ENCODE data around the gene KCNG1. TPM values are rescaled to one million over a fixed set of nuclear protein-coding genes. Genes with fewer than 3 reads are reported as not detected.

The KCNG1 gene
- total and polyA plus RNA-seq, 2 of the 13 experiments (the other 11 are each of a cell fraction or from before 2014, with no cell fraction given): not detected

DNA sequence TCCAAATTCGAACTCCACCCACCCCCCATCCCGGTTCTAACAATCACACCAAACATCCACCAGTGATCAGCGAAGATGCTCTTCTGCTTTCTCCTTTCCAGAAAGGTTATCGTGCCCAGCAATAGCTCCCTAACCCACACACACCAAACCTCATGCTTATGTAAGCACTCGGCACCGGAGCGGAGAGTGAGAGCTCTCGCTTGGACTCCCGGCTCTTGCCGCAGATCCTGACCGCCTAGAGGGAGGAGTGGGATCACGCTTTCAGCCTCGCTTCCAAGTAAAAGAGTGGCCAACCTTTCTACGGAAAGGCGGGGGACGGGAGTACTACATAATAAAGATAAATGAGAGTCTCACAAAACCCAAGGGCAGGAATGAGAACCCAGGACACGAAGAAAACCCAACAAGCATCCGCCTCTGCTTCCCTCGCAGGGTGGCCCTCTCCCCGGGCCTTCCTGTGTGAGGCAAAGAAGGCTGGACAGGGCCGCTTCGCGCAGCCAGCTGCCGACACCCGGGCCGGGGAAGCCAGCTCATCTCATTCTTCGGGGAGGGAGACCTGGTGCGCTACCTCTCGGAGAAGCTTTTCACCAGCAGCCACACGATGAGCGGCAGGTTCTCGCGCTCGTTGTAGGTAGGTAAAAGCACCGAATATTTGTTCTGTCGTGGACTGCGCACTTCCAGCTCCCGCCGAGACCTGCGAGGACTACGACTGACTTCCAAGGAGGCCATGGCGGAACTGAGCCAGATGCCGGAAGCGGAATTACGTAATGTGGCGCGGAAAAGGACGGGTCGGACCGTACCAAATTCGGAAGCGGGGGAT is 64.9 kb downstream of the KCNG1 start, which contains the start of gene DPM1 (continued):
- TF ChIP-seq, protein P1, sequence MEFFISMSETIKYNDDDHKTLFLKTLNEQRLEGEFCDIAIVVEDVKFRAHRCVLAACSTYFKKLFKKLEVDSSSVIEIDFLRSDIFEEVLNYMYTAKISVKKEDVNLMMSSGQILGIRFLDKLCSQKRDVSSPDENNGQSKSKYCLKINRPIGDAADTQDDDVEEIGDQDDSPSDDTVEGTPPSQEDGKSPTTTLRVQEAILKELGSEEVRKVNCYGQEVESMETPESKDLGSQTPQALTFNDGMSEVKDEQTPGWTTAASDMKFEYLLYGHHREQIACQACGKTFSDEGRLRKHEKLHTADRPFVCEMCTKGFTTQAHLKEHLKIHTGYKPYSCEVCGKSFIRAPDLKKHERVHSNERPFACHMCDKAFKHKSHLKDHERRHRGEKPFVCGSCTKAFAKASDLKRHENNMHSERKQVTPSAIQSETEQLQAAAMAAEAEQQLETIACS (CRISPR knock-in tag; IDR thresholded peaks at IDR 0.05): no peak
- no peak for TF ChIP-seq SRF (IDR thresholded peaks at IDR 0.05; ENCODE audit: low read depth, low read length)
- TF ChIP-seq CAMTA2 (CRISPR knock-in tag; IDR thresholded peaks at IDR 0.05; ENCODE audit: borderline replicate concordance): no peak; the same call in 1 of the 2 replicates
- TF ChIP-seq, protein P2, sequence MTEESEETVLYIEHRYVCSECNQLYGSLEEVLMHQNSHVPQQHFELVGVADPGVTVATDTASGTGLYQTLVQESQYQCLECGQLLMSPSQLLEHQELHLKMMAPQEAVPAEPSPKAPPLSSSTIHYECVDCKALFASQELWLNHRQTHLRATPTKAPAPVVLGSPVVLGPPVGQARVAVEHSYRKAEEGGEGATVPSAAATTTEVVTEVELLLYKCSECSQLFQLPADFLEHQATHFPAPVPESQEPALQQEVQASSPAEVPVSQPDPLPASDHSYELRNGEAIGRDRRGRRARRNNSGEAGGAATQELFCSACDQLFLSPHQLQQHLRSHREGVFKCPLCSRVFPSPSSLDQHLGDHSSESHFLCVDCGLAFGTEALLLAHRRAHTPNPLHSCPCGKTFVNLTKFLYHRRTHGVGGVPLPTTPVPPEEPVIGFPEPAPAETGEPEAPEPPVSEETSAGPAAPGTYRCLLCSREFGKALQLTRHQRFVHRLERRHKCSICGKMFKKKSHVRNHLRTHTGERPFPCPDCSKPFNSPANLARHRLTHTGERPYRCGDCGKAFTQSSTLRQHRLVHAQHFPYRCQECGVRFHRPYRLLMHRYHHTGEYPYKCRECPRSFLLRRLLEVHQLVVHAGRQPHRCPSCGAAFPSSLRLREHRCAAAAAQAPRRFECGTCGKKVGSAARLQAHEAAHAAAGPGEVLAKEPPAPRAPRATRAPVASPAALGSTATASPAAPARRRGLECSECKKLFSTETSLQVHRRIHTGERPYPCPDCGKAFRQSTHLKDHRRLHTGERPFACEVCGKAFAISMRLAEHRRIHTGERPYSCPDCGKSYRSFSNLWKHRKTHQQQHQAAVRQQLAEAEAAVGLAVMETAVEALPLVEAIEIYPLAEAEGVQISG (CRISPR knock-in tag; IDR thresholded peaks at IDR 0.05): peak; percentile 94
- TF ChIP-seq AHR (CRISPR knock-in tag; IDR thresholded peaks at IDR 0.05): peak; percentile 83; the same call in 1 of the 2 replicates
- TF ChIP-seq, protein P3, sequence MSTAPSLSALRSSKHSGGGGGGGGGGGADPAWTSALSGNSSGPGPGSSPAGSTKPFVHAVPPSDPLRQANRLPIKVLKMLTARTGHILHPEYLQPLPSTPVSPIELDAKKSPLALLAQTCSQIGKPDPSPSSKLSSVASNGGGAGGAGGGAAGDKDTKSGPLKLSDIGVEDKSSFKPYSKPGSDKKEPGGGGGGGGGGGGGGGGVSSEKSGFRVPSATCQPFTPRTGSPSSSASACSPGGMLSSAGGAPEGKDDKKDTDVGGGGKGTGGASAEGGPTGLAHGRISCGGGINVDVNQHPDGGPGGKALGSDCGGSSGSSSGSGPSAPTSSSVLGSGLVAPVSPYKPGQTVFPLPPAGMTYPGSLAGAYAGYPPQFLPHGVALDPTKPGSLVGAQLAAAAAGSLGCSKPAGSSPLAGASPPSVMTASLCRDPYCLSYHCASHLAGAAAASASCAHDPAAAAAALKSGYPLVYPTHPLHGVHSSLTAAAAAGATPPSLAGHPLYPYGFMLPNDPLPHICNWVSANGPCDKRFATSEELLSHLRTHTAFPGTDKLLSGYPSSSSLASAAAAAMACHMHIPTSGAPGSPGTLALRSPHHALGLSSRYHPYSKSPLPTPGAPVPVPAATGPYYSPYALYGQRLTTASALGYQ (CRISPR knock-in tag; IDR thresholded peaks at IDR 0.05): no peak
- TF ChIP-seq, protein P4, sequence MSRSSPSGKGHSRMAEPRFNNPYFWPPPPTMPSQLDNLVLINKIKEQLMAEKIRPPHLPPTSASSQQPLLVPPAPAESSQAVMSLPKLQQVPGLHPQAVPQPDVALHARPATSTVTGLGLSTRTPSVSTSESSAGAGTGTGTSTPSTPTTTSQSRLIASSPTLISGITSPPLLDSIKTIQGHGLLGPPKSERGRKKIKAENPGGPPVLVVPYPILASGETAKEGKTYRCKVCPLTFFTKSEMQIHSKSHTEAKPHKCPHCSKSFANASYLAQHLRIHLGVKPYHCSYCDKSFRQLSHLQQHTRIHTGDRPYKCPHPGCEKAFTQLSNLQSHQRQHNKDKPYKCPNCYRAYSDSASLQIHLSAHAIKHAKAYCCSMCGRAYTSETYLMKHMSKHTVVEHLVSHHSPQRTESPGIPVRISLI (CRISPR knock-in tag; IDR thresholded peaks at IDR 0.05; ENCODE audit: borderline replicate concordance): no peak
- TF ChIP-seq PAWR (CRISPR knock-in tag; IDR thresholded peaks at IDR 0.05; ENCODE audit: borderline replicate concordance): no peak; the same call in 1 of the 2 replicates
- no peak for TF ChIP-seq ZNF672 (CRISPR knock-in tag; IDR thresholded peaks at IDR 0.05)
- TF ChIP-seq KDM6A (CRISPR knock-in tag; IDR thresholded peaks at IDR 0.05; ENCODE audit: low read depth): no peak
- TF ChIP-seq TOE1 (CRISPR knock-in tag; IDR thresholded peaks at IDR 0.05): 0 out of 2 replicates have a peak, but pooled peaks have one; percentile 22
- no peak for TF ChIP-seq RCOR2 (CRISPR knock-in tag; IDR thresholded peaks at IDR 0.05)
- TF ChIP-seq, protein P5, sequence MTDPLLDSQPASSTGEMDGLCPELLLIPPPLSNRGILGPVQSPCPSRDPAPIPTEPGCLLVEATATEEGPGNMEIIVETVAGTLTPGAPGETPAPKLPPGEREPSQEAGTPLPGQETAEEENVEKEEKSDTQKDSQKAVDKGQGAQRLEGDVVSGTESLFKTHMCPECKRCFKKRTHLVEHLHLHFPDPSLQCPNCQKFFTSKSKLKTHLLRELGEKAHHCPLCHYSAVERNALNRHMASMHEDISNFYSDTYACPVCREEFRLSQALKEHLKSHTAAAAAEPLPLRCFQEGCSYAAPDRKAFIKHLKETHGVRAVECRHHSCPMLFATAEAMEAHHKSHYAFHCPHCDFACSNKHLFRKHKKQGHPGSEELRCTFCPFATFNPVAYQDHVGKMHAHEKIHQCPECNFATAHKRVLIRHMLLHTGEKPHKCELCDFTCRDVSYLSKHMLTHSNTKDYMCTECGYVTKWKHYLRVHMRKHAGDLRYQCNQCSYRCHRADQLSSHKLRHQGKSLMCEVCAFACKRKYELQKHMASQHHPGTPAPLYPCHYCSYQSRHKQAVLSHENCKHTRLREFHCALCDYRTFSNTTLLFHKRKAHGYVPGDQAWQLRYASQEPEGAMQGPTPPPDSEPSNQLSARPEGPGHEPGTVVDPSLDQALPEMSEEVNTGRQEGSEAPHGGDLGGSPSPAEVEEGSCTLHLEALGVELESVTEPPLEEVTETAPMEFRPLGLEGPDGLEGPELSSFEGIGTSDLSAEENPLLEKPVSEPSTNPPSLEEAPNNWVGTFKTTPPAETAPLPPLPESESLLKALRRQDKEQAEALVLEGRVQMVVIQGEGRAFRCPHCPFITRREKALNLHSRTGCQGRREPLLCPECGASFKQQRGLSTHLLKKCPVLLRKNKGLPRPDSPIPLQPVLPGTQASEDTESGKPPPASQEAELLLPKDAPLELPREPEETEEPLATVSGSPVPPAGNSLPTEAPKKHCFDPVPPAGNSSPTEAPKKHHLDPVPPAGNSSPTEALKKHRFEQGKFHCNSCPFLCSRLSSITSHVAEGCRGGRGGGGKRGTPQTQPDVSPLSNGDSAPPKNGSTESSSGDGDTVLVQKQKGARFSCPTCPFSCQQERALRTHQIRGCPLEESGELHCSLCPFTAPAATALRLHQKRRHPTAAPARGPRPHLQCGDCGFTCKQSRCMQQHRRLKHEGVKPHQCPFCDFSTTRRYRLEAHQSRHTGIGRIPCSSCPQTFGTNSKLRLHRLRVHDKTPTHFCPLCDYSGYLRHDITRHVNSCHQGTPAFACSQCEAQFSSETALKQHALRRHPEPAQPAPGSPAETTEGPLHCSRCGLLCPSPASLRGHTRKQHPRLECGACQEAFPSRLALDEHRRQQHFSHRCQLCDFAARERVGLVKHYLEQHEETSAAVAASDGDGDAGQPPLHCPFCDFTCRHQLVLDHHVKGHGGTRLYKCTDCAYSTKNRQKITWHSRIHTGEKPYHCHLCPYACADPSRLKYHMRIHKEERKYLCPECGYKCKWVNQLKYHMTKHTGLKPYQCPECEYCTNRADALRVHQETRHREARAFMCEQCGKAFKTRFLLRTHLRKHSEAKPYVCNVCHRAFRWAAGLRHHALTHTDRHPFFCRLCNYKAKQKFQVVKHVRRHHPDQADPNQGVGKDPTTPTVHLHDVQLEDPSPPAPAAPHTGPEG (CRISPR knock-in tag; IDR thresholded peaks at IDR 0.05): peak; percentile 75
- TF ChIP-seq TBX3 (IDR thresholded peaks at IDR 0.05; ENCODE audit: borderline replicate concordance): no peak
- no peak for TF ChIP-seq ZNF557 (CRISPR knock-in tag; IDR thresholded peaks at IDR 0.05)
- TF ChIP-seq ONECUT2 (CRISPR knock-in tag; IDR thresholded peaks at IDR 0.05): no peak
